Stimulated activated CD8-positive, alpha-beta memory T cell treated with anti-CD3 and anti-CD28 coated beads, Interleukin-7, amount 100 ng/mL, for 48 hours (primary cell): ENCODE measurements around the gene TRMT2B.
A peak's percentile ranks its signal among the peaks of the same experiment; 100 is the strongest.
"Not testable (repeated sequence)": the region's sequence is repeated elsewhere in the genome, so short reads cannot be mapped to it uniquely, and the experiment has no call there.

Experiments used
- DNase-seq, 2 donors: peaks; one replicate each; pipeline ENCODE4 v3.0.0-alpha.2; 2020; ENCODE audit warnings: low read depth in 1 of 2; ENCODE audit errors: extremely low read depth in 1 of 2

The TRMT2B gene

DNA sequence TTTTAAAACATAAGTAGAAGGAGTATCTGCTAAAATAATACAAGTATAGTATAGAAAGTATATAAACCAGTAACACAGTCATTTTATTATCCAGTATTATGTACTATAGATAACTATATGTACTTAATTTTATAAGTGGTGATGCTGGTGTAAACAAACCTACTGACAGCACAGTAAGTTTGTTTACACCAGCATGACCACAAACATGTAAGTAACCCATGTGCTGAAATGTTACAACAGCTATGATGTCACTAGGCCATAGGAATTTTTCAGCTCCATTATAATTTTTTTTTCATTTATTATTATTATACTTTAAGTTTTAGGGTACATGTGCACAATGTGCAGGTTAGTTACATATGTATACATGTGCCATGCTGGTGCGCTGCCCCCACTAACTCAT is 39.9 kb downstream of the TRMT2B start:
- not testable (repeated sequence) for DNase-seq

DNA sequence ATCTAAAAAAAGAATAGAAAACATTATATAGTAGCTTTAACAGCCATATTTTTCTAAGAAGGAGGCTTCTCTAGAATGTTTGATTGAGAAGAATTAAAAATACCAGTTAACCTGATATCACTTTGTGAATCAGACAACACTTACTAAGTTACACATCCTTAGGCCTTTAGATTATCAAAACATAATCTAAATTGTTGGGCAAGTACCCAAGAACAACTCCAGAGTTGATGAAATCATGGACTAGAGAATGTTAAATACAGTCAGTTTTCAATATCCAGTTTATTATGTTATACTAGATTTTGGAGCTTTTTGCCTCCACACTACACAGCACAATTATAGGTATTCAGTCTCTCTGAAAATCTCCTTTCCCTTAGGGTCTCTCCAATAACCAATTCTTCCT is 42.8 kb downstream of the TRMT2B start:
- no peak for DNase-seq

DNA sequence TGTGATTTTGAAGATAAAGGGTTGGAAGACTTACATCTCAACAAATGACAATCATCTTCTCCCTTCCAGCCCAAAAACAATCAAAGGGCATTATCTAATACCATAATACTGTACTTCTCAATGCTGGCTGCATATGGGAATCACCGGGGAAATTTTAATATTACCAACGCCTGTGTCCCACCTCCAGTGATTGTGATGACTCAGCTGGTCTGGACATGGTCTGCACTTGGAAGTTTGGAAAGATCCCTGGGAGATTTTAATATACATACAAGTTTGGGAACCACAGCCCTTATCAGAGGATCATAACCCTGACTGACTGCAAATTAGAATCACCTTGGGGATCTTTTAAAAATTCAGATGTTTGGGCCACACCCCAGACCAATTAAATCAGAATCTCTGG is 52.5 kb downstream of the TRMT2B start:
- DNase-seq = no peak

DNA sequence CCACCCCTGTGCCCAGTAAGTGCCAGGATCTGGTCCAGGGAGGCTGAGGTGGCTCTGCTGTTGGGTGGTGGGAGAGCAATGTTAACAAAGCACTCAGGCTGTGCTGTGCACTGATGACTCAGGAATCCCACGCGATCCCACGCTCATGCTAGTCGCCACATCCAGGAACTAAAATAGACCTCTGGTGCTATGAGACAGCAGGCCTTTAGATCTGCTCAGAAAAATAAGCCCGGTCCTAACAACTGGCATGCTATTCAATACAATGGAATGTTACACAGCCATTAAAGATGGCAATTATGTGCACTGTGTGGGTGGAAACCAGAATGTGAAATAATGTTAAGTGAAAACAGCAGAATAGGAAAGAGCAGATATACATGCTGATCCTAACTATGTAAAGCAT is 56.4 kb downstream of the TRMT2B start:
- peak; percentile 6 to 34 for DNase-seq

DNA sequence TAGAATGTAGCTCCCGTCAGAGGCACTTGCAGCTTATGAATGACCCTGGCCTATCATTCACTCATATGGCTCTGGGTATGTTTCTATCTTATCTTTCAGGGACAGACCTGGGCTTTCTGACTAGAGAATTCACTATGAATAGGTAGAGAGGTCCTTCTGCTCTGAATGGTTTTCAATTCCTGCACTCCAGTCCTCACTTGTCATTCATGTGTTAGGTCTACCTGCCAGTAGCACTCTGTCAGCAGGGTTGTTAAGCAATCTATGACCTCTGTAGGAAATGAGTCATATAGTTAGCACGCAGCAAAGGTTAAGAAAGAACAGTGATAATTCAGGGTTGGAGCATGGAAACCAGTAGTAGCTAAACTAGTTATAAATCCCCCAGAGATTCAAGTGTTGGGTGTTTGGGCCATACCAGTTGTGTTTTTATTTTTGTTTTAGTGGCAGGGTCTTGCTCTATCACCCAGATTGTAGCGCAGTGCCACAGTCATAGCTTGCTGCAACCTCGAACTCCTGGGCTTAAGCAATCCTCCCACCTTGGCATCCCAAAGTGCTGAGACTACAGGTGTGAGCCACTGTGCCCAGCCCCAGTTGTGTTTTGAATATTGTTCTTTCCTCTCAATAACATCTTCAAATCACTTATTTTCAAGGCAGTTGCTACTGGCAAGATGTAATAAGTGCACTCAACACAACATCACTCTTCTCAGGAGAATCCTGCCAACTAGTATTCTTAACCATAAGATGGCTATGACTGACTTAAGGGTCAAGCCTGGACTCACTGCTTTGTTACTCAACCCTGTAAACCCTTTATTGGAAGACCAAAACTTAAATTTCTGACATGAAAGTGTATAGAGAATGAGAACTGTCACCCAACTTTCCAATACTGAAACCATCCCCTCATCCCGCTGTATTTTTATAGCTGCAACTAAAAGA is 57.3 kb downstream of the TRMT2B start:
- DNase-seq = no peak

DNA sequence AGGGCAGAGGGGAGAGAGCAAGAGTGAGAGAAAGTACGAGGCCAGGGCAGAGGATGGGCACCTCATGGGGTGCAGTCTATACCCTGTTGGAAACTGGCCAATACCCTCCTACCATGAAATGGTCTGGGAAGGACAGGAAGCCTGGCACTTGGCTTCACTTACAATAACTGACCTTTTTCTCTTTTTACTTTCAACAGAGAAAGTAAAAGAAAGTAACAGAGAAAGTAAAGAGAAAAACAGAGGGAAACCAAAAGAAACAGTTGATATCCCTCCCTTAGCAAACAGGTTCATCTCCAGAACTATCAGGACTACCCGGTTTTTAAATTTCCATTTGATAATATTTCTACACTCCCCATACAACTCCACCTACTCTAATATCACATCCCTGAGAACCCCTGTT is 61.8 kb downstream of the TRMT2B start:
- no peak for DNase-seq

DNA sequence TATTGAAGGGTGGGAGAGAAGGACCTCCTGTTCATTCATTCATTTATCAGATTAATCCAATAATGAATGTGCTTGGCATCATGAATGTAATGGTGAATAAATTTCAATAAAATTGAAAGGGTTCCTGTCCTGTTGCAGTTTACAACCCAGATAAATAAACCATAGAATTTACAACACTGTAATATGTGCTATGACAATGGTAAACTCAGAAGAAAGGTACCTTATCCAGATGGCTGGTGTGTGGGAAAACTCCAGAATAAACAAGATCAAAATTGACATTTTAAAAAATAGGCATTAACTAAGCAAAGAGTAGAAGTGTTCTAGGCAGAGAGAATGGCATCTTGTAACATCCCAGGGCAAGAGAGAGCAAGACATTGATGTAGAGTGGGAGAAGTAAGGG is 67.1 kb downstream of the TRMT2B start:
- no peak for DNase-seq

DNA sequence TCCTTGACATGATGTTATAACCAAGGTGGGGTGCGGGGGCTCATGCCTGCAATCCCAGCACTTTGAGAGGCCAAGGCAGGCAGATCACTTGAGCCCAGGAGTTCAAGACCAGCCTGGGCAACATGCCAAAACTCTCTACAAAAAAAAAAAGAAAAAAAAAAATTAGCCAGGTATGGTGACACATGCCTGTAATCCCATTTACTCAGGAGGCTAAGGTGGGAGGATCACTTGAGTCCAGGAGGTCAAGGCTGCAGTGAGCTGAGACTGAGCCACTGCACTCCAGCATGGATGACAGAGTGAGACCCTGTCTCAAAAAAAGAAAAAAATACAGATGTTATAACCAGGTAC is 70.4 kb downstream of the TRMT2B start:
- DNase-seq = not testable (repeated sequence)

DNA sequence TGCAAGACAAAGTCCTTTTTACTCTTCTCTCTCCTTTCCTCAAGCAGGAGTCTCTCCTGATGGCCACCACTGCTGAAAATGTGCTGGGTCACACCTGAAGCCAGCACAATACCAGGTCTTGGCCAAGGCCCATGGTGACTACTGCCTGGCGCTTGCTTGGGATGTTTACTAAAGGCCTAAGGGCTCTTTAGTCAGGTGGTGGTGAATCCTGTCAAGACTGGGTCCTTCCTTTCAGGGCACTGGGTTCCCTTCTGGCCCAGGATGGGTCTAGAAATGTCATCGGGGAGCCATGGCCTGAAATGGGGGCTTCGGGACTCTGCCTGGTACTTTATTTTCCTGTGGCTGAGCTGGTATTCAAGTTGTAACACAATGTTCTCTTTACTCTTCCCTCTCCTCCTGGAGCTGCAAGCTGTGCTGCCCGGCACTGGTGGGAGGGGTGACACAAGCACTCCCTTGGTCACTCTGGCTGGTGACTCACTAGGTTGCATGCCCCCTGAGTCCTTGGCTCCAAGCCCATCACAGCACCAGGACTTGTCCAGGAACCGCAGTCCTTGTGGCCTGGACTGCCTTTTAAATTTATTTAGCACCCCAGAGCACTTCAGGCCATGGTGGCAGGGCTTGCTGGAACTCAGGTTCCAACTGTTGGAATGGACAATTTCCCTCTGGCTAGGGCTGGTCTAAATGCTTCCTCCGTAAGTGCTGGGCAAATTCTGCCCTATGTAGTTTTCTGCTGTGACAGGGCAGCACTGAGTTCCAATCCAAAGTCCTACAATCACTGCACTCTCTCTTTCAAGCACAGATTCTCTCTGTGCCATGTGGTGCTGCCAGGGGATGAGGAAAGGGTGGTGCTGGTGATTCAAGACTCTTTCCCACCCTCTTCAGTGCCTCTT is 71.1 kb downstream of the TRMT2B start:
- no peak for DNase-seq

DNA sequence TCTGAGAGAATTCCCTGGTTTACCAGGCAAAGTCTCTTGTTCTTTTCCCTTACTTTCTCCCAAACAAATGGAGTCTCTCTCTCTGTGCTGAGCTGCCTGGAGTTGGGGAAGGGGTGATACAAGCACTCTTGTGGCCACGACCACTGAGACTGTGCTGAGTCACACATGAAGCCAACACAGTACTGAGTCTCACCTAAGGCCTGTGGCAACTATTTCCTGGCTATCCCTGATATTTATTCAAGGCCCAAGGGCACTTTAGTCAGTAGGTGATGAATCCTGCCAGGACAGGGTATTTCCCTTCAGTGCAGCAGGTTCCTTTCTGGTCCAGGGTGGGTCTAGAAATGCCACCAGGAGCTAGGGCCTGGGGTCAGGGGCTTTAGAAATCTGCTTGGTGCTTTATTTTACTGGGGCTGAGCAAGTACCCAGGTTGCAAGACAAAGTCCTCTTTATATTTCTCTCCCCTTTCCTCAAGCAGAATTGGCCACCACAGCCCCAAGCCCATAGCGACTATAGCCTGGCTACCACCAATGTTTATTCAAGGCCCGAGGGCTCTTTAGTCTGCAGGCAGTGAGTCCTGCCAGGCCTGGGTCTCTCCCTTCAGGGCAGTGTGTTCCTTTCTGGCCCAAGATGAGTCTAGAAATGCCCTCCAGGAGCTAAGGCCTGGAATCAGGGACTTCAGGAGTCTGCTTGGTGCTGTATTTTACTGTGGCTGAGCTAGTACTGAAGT is 71.9 kb downstream of the TRMT2B start:
- DNase-seq = no peak

DNA sequence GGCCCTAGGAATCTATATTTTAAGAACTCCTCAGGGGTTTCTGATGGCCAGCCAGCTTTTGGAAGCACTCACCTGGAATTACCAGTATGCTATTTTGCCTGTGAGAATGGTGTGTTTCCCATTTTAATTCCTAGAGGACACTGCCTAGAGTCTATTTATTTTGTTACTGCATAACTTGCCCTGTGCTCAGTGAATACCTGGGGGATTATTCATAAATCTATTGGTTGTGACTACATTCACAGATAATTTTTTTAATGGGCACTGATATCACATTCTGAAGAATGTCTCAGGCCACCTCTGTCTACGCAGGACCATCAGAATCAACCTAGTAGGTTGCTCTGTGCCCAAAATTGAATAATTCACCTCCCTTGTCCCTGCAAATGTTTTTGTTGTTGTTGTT is 75.7 kb downstream of the TRMT2B start:
- no peak for DNase-seq

DNA sequence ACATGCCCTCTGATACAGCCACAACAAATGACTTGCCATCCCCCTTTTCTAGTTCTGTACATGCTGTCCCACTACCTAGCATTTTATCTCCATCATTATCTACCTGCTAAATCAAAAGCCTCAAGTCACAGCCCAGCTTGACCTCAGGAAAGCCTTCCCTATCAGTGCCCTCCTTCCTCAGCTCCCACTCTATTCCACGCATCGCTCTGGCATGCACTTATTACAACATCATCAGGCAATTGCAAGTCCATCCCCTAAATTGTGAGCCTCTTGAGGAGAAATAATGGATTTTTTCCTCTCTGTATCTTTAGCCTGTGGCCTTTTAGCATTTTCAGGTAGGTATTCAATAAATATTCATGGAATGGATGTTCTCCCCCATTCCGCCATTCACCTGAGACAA is 76.7 kb downstream of the TRMT2B start:
- DNase-seq = no peak

DNA sequence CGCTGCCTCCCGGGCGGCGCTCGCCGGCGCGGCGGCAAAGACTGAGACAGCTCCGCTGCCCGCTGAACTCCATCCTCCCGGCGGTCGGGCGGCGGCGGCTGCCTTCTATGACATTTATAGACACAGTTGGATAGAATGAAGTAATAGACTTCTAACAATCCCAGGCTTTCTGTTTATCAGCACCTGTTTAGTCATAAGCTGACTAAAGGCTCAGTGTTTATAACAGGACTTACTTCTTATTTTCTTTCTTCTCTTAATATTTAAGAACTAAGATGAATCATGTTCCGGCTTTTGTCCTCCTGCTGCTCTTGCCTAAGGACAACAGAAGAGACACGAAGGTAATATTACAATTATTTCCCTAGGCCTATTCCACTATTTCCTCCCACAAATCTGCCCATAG is 78.5 kb downstream of the TRMT2B start:
- DNase-seq = no peak

DNA sequence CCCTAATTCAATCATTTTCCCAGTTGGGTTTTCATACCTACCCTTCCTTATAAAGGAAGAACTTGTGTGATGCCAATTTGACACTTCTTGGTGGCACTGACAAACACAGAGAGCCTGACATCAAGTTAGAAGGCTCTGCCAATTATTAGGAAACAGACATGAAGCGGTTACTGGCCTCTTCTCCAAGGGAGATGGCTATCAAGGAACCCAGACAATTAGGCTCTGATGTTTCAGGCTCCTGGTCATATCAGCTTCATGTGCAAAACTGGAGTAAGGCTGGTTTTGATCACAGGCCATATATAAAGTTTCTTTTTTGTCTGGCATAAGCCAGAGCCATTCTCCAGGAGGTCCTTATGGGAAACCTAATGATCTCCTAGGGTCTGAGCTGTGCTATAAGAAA is 82.0 kb downstream of the TRMT2B start:
- no peak for DNase-seq

DNA sequence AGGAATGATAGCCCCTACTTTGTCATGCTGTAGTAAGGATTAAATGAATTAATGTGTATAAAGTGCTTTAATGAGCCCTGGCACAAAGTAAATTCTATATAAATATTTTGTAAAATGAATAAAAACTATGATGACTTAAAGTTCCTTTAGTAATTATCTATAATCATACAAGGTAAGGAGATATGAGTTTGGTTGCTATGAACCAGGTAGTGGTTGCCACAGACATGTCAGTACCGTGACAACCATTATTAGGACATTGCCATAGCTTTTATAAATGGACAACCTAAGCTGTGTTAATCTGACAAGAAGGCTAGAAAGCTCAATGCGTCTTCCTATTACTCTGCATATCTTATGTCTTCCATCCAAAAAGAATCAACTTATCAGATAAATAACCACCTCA is 82.5 kb downstream of the TRMT2B start, which contains the start of gene ARL13A:
Gene ARL13A (plus strand): TSS at position 301 of the 400 bp plus-strand sequence. CDS start 3,982 bp downstream, outside the sequence.
- no peak for DNase-seq

DNA sequence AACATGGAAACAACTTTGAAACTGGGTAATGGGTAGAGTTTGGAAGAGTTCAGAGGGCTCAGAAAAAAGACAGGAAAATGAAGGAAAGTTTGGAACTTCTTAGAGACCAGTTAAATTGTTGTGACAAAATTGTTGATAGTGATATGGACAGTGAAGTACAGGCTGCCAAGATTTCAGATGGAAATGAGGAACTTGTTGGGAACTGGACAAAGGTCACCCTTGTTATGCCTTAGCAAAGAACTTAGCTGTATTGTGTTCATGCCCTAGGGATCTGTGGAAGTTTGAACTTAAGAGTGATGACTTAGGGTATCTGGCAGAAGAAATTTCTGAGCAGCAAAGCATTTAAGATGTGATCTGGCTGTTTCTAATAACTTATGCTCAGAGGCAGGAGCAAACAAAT is 87.5 kb downstream of the TRMT2B start:
- no peak for DNase-seq

DNA sequence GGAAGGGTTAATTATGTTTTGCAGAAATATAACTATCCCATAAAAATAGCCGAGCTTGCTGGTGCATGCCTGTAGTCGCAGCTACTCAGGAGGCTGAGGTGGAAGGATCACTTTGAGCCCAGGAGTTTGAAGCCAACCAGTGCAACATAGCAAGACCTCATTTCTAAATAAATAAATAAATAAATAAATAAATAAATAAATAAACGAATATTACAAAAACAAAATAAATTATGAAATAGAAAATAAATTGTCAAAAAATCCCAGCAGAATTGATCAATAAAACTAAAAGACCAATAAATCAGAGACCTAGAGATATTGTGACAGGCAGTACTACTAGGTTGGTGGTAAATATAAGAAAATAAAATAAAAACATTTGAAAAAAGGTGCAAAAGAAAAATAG is 89.1 kb downstream of the TRMT2B start:
- no peak for DNase-seq
